Thoracic aorta (tissue), 2 donors: ENCODE data around the gene FXYD5. TPM values are rescaled to one million over a fixed set of nuclear protein-coding genes. Genes with fewer than 3 reads are reported as not detected.
A peak's percentile ranks its signal among the peaks of the same experiment; 100 is the strongest.

Experiments
- ATAC-seq: fragments of 150-250 bp; one replicate; pipeline ENCODE4 v1.8.0; 2017; ENCODE audit warnings: low read depth; ENCODE audit not compliant: insufficient number of reproducible peaks, low FRiP score
- DNase-seq: peaks from one replicate; pipeline ENCODE4 v3.0.0-alpha.2; 2020; ENCODE audit warnings: low spot score
- H3K27ac ChIP-seq, 2 donors: fragments of 200-600 bp; sonication (generic); 1 replicate in 1 of 2; 2 replicates in 1 of 2; pipeline ENCODE4 v1.5.1; 2016; ENCODE audit warnings: mild to moderate bottlenecking in 2 of 2, moderate library complexity in 2 of 2
- H3K27me3 ChIP-seq: fragments of 200-600 bp; sonication (generic); replicated peaks from 2 replicates; pipeline ENCODE4 v1.6.0; 2016; ENCODE audit warnings: mild to moderate bottlenecking; ENCODE audit not compliant: insufficient read depth
- H3K36me3 ChIP-seq: fragments of 200-600 bp; sonication (generic); one replicate; pipeline ENCODE4 v1.5.1; 2016
- H3K4me1 ChIP-seq, 2 donors: fragments of 200-600 bp; sonication (generic); 1 replicate in 1 of 2; 2 replicates in 1 of 2; pipeline versions ENCODE4 v1.5.1 to v1.6.0; 2016; ENCODE audit warnings: low read depth in 2 of 2, mild to moderate bottlenecking in 1 of 2; ENCODE audit not compliant: control insufficient read depth in 1 of 2
- H3K4me3 ChIP-seq: fragments of 200-600 bp; sonication (generic); 2 replicates; pipeline ENCODE4 v1.5.1; 2016; ENCODE audit warnings: mild to moderate bottlenecking
- H3K9me3 ChIP-seq: fragments of 200-600 bp; sonication (generic); 2 replicates; pipeline ENCODE4 v1.5.1; 2016
- CTCF ChIP-seq: fragments of 200-600 bp; sonication (generic); IDR thresholded peaks from one replicate; pipeline ENCODE4 v1.5.1; 2019; ENCODE audit warnings: antibody characterized with exemption
- total RNA-seq, 2 donors: library from RNA; depleted of rRNA; stranded (reverse); fragments of >200 nt; gene quantifications; one replicate each; pipeline versions ENCODE4 v1.1.0 to v1.2.3, GENCODE V29; 2016

FXYD5 gene
- total RNA-seq, 2 donors from 2014 or later, result 65.0 to 106 TPM

DNA sequence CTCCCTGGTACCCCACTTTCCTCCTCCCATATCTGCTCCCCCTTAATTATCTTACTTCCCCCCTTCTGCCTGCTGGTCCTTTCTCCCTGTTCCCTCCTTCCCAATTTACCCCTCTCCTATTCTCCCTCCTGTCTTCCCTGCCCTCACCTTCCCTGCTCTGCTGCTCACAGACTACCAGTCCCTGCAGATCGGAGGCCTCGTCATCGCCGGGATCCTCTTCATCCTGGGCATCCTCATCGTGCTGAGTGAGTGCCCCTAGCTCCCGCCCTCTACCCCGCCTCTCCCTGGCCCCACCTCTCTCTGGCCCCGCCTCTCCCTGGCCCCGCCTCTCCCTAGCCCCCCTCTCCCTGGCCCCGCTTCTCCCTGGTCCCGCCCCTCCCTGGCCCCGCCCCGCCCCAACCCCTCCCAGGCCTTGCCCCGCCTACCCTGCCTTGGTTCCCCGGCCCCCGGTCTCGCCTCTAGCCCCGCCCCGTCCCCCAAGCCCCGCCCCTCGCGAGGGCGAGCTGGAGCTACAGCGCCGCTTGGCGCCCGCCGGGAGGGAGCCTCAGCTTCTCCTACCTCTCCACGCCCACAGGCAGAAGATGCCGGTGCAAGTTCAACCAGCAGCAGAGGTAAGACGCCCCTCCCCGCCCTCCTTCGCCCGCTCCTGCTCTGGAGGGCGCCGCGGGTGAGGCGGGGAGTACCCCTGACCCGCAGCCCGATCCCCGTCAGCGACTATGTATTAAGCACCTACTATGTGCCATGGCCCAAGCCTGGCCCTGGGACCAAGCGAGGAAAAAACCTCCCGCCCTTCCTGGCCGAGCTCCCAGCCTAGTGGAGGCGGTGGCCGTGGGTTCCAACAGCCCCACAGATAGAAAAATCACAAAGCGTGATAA lies 13.3 kb upstream of the FXYD5 start:
- H3K36me3 ChIP-seq, result no peaks in the 10 kb centered on the region
- ATAC-seq, result peak; percentile 61
- peak overlapping the region; percentile 73 to 84 for H3K27ac ChIP-seq
- TF ChIP-seq CTCF, result no peak
- H3K27me3 ChIP-seq, result no peaks in the 10 kb centered on the region
- peak overlapping the region; percentile 69 for H3K4me3 ChIP-seq
- peaks cover 19 to 33% of the 10 kb centered on the region in 2 donors for H3K4me1 ChIP-seq
- no peaks in the 10 kb centered on the region for H3K9me3 ChIP-seq
- DNase-seq, result peak; percentile 87

DNA sequence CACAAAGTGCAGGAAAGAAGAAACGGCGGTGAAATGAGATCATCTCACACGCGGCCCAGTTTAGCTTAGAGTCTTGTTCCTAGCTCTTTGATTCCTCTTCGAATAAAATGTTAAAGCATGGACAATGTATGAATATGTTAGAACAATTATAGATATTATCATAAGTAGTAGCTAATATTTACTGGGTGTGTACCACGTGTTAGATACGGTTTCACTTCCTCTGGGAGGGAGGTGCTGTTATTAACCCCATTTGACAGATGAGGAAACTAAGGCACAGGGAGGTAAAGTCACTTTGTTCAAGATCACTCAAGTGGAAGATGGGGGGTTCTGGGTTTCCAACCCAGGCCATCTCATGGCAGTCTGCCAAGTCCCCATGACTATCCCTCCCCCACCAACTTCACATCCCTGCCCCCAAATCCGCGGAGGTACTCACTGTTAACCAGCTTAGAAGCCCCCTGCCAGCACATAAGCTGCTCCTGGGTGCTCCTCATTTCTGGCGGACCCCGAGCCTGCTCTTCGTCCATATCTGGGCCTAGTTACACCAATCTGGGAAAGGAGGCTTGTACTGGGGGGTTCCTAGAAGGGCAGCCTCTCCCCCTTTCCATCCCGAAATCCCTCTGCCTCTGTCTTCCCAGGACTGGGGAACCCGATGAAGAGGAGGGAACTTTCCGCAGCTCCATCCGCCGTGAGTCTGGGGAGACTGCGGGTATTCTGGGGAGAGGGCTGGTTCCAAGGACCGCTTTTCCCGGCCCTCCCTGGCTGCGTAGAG lies 12.5 kb upstream of the FXYD5 start:
- H3K36me3 ChIP-seq, result no peaks in the 10 kb centered on the region
- H3K4me1 ChIP-seq, result peaks cover 19 to 33% of the 10 kb centered on the region in 2 donors
- DNase-seq, result no peak
- H3K9me3 ChIP-seq, result no peaks in the 10 kb centered on the region
- no peak for ATAC-seq
- peak overlapping the region in 1 of 2 donors; percentile 25 for H3K27ac ChIP-seq
- TF ChIP-seq CTCF, result no peak
- H3K27me3 ChIP-seq, result no peaks in the 10 kb centered on the region
- H3K4me3 ChIP-seq, result peak overlapping the region; percentile 49

GRCh38 chr19:35142606-35143230 lies 11.8 kb upstream of the FXYD5 start:
- Histone ChIP-seq H3K36me3 (no peaks in the 10 kb centered on the region), H3K9me3 (no peaks in the 10 kb centered on the region), H3K27me3 (no peaks in the 10 kb centered on the region), H3K4me1 (peaks cover 19 to 36% of the 10 kb centered on the region in 2 donors), H3K27ac (no peak overlapping the region), H3K4me3 (peak overlapping the region; percentile 24)
- DNase-seq (no peak), ATAC-seq (no peak)
- TF ChIP-seq CTCF, result peak; percentile 63

GRCh38 chr19:35143231-35143715 lies 11.3 kb upstream of the FXYD5 start, which contains the start of gene FXYD7:
FXYD7 (plus strand) TSS chr19:35143255; CDS start chr19:35143334, 79 bp downstream.
- H3K9me3 ChIP-seq, result no peaks in the 10 kb centered on the region
- H3K27ac ChIP-seq, result no peak within 1 kb of the TSS
- H3K4me1 ChIP-seq, result peaks cover 17 to 31% of the 10 kb centered on the region in 2 donors
- ATAC-seq (no peak), DNase-seq (no peak)
- H3K4me3 ChIP-seq, result peak within 1 kb of the TSS; percentile 24
- H3K27me3 ChIP-seq, result no peaks in the 10 kb centered on the region
- no peaks in the 10 kb centered on the region for H3K36me3 ChIP-seq
- no peak for TF ChIP-seq CTCF
